ENCODE results near the gene NEDD8.

NEDD8 gene

DNA sequence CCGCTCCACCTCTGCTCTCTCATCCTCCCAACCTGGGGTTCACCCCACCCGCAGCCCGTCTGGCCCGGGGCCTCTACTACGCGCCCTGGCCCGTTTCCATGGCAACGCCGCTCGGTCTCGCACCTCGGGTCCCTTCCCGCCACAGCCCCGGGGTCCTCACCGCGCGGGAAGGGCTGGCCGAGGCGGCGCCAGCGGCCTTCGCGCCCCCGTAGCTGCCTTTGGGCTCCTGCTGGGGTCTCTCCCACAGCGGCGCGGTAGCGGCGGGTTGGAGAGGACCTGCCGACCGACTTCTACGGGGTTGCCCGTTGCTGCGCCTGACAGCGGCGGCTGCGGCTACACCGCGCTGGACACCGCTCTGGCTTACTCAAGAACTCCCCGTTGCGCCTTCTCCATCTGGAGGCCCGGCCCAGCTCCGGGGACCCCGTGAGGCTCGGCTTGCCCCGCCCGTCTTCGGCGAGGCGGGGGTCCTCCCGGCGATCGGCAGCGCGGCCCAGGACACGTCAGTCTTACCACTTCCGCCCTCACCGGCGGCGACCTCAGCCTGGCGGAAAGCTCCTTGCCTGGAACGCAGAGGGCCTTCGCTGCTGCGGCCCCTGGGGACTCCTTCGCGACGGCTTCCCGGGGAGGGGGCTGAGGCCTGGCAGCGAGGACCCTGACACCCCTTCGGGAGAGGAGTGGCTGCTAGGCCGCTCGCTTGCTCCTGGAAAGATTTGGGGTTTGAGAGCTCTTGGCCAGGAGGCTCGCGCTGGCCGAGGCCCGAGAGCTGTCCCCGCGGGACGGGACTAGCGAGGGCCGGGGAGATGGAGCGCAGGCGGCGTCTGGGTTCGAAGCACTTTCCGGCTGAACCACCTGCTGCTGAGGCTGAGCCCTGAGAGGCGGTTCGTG lies 36.7 kb downstream of the NEDD8 start, which contains the start of gene TM9SF1:
TM9SF1 (minus strand) TSS at position 256 of the 885 bp plus-strand sequence. CDS start 422 bp downstream, outside the sequence.
- TF ChIP-seq ZBTB7A (IDR thresholded peaks at IDR 0.05; ENCODE audit: low read depth) (peak; percentile 37; the same call in 1 of the 2 replicates), CREB1 (IDR thresholded peaks at IDR 0.05; ENCODE audit: low read depth) (peak; percentile 77), TEAD4 (IDR thresholded peaks at IDR 0.05) (peak; percentile 51), FOXM1 (IDR thresholded peaks at IDR 0.05; ENCODE audit: borderline replicate concordance, low read depth) (0 out of 2 replicates have a peak, but pooled peaks have one; percentile 27), YY1 (IDR thresholded peaks at IDR 0.05; ENCODE audit: low read depth) (peak; percentile 66; the same call in 1 of the 2 replicates), TAF1 (IDR thresholded peaks at IDR 0.05; ENCODE audit: low read depth) (peak; percentile 66; the same call in 1 of the 2 replicates), EP300 (IDR thresholded peaks at IDR 0.05; ENCODE audit: borderline replicate concordance) (no peak; the same call in 1 of the 2 replicates)
- TF ChIP-seq, protein P1, sequence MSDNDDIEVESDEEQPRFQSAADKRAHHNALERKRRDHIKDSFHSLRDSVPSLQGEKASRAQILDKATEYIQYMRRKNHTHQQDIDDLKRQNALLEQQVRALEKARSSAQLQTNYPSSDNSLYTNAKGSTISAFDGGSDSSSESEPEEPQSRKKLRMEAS (IDR thresholded peaks at IDR 0.05): peak; percentile 99
- TF ChIP-seq, protein P2, sequence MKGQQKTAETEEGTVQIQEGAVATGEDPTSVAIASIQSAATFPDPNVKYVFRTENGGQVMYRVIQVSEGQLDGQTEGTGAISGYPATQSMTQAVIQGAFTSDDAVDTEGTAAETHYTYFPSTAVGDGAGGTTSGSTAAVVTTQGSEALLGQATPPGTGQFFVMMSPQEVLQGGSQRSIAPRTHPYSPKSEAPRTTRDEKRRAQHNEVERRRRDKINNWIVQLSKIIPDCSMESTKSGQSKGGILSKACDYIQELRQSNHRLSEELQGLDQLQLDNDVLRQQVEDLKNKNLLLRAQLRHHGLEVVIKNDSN (IDR thresholded peaks at IDR 0.05): no peak

DNA sequence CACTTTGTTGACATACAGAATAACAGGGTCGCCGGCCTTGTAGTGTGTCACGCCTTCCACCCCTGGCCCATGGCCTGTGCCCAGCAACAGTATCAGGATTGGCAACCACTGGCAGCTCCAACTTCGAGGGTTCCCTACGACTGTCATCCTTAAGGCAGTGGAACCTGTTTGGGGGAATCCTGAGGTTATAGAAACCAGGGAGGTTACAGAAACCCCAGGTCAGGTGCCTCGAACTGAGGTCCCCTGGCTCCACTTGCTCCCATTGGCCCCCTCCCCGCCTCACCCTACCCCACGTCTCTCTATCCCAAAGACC lies 37.3 kb downstream of the NEDD8 start:
- TF ChIP-seq YY1 (IDR thresholded peaks at IDR 0.05; ENCODE audit: low read depth): no peak
- no peak for TF ChIP-seq TAF1 (IDR thresholded peaks at IDR 0.05; ENCODE audit: low read depth)
- no peak for TF ChIP-seq CEBPB (IDR thresholded peaks at IDR 0.05)
- TF ChIP-seq, protein P1 (IDR thresholded peaks at IDR 0.05): no peak
- TF ChIP-seq RAD21 (IDR thresholded peaks at IDR 0.05; ENCODE audit: low read depth): no peak
- TF ChIP-seq TCF12 (IDR thresholded peaks at IDR 0.05; ENCODE audit: low read depth): no peak
- TF ChIP-seq, protein P2 (IDR thresholded peaks at IDR 0.05): no peak
- no peak for TF ChIP-seq ZBTB7A (IDR thresholded peaks at IDR 0.05; ENCODE audit: low read depth)
- TF ChIP-seq EP300 (IDR thresholded peaks at IDR 0.05; ENCODE audit: borderline replicate concordance): no peak
- TF ChIP-seq NFIC (IDR thresholded peaks at IDR 0.05): no peak
- no peak for TF ChIP-seq FOXM1 (IDR thresholded peaks at IDR 0.05; ENCODE audit: borderline replicate concordance, low read depth)
- no peak for TF ChIP-seq TEAD4 (IDR thresholded peaks at IDR 0.05)
- TF ChIP-seq CREB1 (IDR thresholded peaks at IDR 0.05; ENCODE audit: low read depth): no peak

DNA sequence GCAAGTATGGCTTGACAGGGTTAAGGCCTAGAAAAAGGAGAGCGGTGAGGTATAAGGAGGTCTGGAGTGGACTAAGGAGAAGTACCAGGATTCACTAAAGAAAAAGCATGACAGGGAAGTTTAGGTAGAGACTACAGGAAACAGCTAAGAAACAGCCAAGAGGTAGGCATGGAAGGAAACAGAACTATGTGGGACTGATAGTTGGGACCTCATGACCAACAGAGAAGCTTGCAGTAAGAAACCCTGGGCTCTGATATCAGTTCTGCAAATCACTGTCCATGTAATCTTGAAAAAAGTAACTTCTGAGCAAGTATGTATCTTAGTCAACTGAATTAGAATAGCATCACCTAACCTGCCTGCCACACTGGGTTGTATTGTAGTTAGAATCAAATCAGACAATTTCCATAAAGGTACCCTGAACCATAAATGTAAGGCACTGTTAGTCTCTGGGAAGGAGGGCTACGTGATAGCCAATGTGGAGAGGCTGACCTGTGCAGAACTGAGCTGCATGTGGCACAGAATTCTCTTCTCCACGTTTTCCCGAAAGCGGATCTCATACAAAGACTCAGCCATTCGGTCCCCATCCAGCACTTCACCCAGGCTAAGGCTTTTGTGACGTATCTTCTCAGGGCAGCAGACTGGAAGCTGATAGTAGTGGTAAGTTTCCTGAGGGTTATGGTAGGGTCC lies 37.8 kb downstream of the NEDD8 start:
- no peak for TF ChIP-seq TAF1 (IDR thresholded peaks at IDR 0.05; ENCODE audit: low read depth)
- no peak for TF ChIP-seq YY1 (IDR thresholded peaks at IDR 0.05; ENCODE audit: low read depth)
- no peak for TF ChIP-seq EGR1 (IDR thresholded peaks at IDR 0.05)
- no peak for TF ChIP-seq TEAD4 (IDR thresholded peaks at IDR 0.05)
- TF ChIP-seq, protein P2 (IDR thresholded peaks at IDR 0.05): no peak
- TF ChIP-seq FOXM1 (IDR thresholded peaks at IDR 0.05; ENCODE audit: borderline replicate concordance, low read depth): no peak

DNA sequence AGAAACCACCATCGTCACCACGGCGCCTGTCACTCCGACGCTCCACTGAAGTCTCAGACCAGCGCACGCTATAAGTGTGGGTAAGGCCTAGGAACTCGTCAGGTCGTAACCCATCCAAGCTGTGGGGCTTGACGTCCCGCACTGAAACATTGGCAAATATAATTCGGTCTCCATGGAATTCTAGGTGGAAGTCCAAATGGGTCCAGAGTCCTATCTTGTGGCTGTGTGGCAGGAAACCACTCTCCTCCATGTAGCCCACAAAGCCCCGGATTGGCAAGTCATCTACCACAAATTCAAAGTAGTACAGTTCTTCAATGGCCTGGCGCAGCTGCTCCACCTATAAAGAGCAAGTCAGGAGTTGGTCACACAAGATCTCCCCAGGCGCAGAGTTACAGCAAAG lies 39.2 kb downstream of the NEDD8 start:
- TF ChIP-seq TCF12 (IDR thresholded peaks at IDR 0.05; ENCODE audit: low read depth): no peak
- TF ChIP-seq, protein P1 (IDR thresholded peaks at IDR 0.05): no peak
- TF ChIP-seq ZBTB7A (IDR thresholded peaks at IDR 0.05; ENCODE audit: low read depth): no peak
- TF ChIP-seq CEBPB (IDR thresholded peaks at IDR 0.05): no peak
- no peak for TF ChIP-seq TAF1 (IDR thresholded peaks at IDR 0.05; ENCODE audit: low read depth)
- TF ChIP-seq EP300 (IDR thresholded peaks at IDR 0.05; ENCODE audit: borderline replicate concordance): no peak
- TF ChIP-seq NFIC (IDR thresholded peaks at IDR 0.05): no peak
- TF ChIP-seq EGR1 (IDR thresholded peaks at IDR 0.05): no peak
- TF ChIP-seq YY1 (IDR thresholded peaks at IDR 0.05; ENCODE audit: low read depth): no peak
- no peak for TF ChIP-seq FOXM1 (IDR thresholded peaks at IDR 0.05; ENCODE audit: borderline replicate concordance, low read depth)
- TF ChIP-seq, protein P3, sequence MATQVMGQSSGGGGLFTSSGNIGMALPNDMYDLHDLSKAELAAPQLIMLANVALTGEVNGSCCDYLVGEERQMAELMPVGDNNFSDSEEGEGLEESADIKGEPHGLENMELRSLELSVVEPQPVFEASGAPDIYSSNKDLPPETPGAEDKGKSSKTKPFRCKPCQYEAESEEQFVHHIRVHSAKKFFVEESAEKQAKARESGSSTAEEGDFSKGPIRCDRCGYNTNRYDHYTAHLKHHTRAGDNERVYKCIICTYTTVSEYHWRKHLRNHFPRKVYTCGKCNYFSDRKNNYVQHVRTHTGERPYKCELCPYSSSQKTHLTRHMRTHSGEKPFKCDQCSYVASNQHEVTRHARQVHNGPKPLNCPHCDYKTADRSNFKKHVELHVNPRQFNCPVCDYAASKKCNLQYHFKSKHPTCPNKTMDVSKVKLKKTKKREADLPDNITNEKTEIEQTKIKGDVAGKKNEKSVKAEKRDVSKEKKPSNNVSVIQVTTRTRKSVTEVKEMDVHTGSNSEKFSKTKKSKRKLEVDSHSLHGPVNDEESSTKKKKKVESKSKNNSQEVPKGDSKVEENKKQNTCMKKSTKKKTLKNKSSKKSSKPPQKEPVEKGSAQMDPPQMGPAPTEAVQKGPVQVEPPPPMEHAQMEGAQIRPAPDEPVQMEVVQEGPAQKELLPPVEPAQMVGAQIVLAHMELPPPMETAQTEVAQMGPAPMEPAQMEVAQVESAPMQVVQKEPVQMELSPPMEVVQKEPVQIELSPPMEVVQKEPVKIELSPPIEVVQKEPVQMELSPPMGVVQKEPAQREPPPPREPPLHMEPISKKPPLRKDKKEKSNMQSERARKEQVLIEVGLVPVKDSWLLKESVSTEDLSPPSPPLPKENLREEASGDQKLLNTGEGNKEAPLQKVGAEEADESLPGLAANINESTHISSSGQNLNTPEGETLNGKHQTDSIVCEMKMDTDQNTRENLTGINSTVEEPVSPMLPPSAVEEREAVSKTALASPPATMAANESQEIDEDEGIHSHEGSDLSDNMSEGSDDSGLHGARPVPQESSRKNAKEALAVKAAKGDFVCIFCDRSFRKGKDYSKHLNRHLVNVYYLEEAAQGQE (IDR thresholded peaks at IDR 0.05; ENCODE audit: low read depth): no peak
- TF ChIP-seq, protein P2 (IDR thresholded peaks at IDR 0.05): no peak
- TF ChIP-seq RAD21 (IDR thresholded peaks at IDR 0.05; ENCODE audit: low read depth): no peak
- no peak for TF ChIP-seq CREB1 (IDR thresholded peaks at IDR 0.05; ENCODE audit: low read depth)
- no peak for TF ChIP-seq TEAD4 (IDR thresholded peaks at IDR 0.05)

DNA sequence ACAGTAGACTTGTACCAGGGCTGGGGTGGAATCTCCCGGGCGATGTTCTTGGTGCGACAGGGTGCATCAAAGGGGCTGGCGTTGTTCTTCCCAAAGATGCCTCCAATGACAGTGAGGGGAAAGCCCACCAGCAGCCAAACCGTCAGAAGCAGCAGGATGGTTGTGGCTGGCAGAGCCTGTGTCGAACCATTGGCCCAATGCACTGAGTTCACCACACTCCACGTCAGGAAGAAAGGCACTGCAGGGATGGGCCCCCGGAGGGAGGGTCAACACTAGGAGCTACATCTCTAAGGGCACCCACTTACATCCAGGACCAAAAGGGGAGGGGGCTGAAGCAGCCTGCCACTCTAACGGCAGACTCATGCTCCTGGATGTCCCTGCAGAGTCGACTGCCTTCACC lies 41.8 kb downstream of the NEDD8 start:
- no peak for TF ChIP-seq FOXM1 (IDR thresholded peaks at IDR 0.05; ENCODE audit: borderline replicate concordance, low read depth)
- TF ChIP-seq YY1 (IDR thresholded peaks at IDR 0.05; ENCODE audit: low read depth): no peak
- no peak for TF ChIP-seq CREB1 (IDR thresholded peaks at IDR 0.05; ENCODE audit: low read depth)
- TF ChIP-seq, protein P3 (IDR thresholded peaks at IDR 0.05; ENCODE audit: low read depth): no peak
- TF ChIP-seq TAF1 (IDR thresholded peaks at IDR 0.05; ENCODE audit: low read depth): no peak
- no peak for TF ChIP-seq EP300 (IDR thresholded peaks at IDR 0.05; ENCODE audit: borderline replicate concordance)
- TF ChIP-seq CEBPB (IDR thresholded peaks at IDR 0.05): no peak
- TF ChIP-seq RAD21 (IDR thresholded peaks at IDR 0.05; ENCODE audit: low read depth): no peak

All from Ishikawa (cell line).